ENCODE data around the gene FOXN3. TPM values are rescaled to one million over a fixed set of nuclear protein-coding genes. Genes with fewer than 3 reads are reported as not detected.

Gene FOXN3
- total and polyA plus RNA-seq, 10 of the 15 experiments (the other 5 are each of a cell fraction or from before 2014, with no cell fraction given): 4.5 to 68.9 (median 29.7) TPM

- no peaks in the 10 kb centered on the region for H4K20me1 ChIP-seq (ENCODE audit: control insufficient read depth, insufficient read depth)
- no peak overlapping the region for H3K4me3 ChIP-seq
- no peaks in the 10 kb centered on the region for H3K79me2 ChIP-seq (ENCODE audit: control insufficient read depth, insufficient read depth, low read length)
- BruUV-seq (replicated peaks): no TSS peak
- ChIA-PET CTCF (no interaction called here), SMC1A (ENCODE audit: uncharacterized antibody, unreplicated experiment) (no interaction called here), RAD21 (ENCODE audit: unreplicated experiment) (no interaction called here), POLR2A (no interaction called here)
- ATAC-seq (no peak), FAIRE-seq (no peak), DNase-seq (ENCODE audit: low read depth, low spot score) (no peak)
- no peak overlapping the region for H2AFZ ChIP-seq (ENCODE audit: control insufficient read depth, low read depth, low read length)
- H3K27me3 ChIP-seq (replicated peaks in 1 of 2; ENCODE audit: control insufficient read depth in 2 of 2, insufficient read depth in 2 of 2, low read length in 1 of 2): no peaks in the 10 kb centered on the region
- no peak overlapping the region for H3K4me2 ChIP-seq (ENCODE audit: control insufficient read depth, insufficient read depth)
- 44% methylated on average over 3 of the region's 3 CpGs for WGBS (ENCODE audit: insufficient coverage, insufficient replicate concordance, low lambda C conversion rate, missing lambda C conversion rate)
- no peaks in the 10 kb centered on the region for H3K36me3 ChIP-seq (ENCODE audit: control insufficient read depth in 2 of 2, insufficient read depth in 2 of 2, low read length in 1 of 2)
- intact Hi-C loops (cut with micrococcal nuclease; ENCODE audit: unreplicated experiment): no loop called here
- H3K4me1 ChIP-seq (ENCODE audit: control insufficient read depth, insufficient read depth, low read length): no peaks in the 10 kb centered on the region
- H3K9ac ChIP-seq (ENCODE audit: control insufficient read depth, insufficient read depth, low read length): no peak overlapping the region
- in situ Hi-C loops (cut with MboI): no loop called here
- H3K9me3 ChIP-seq (replicated peaks; ENCODE audit: control insufficient read depth, insufficient read depth, low read length): no peaks in the 10 kb centered on the region; the same call in 2 of the 3 replicates
- no peak overlapping the region for H3K27ac ChIP-seq (ENCODE audit: control insufficient read depth, insufficient read depth)
- TF ChIP-seq TCF7 (IDR thresholded peaks at IDR 0.05; ENCODE audit: borderline replicate concordance) (no peak), SIX5 (IDR thresholded peaks at IDR 0.05; ENCODE audit: low read depth, low read length, severe bottlenecking) (no peak), REST (IDR thresholded peaks at IDR 0.05; ENCODE audit: low read depth, low read length) (no peak), ZNF274 (IDR thresholded peaks at IDR 0.05; ENCODE audit: insufficient read depth, insufficient read length) (no peak), YBX1 (IDR thresholded peaks at IDR 0.05) (no peak), PAX5 (IDR thresholded peaks at IDR 0.05; ENCODE audit: borderline replicate concordance, low read depth, low read length) (no peak), PRDM15 (CRISPR knock-in tag; IDR thresholded peaks at IDR 0.05) (no peak), RB1 (IDR thresholded peaks at IDR 0.05; ENCODE audit: borderline replicate concordance) (no peak), IKZF1 (conservative IDR thresholded peaks at IDR 0.05) (no peak), MYC (IDR thresholded peaks at IDR 0.05; ENCODE audit: insufficient read depth, insufficient read length, insufficient replicate concordance, low read length, severe bottlenecking) (no peak), TARDBP (IDR thresholded peaks at IDR 0.05; ENCODE audit: borderline replicate concordance) (no peak), IRF5 (IDR thresholded peaks at IDR 0.05; ENCODE audit: borderline replicate concordance) (no peak), MEF2B (IDR thresholded peaks at IDR 0.05; ENCODE audit: partially characterized antibody, poor library complexity, severe bottlenecking) (no peak), JUNB (IDR thresholded peaks at IDR 0.05) (no peak), ATF2 (IDR thresholded peaks at IDR 0.05; ENCODE audit: low read length) (no peak)
These were observed 280.4 kb downstream of the FOXN3 start for GRCh38 chr14:89136587-89136986.
